Cardiac muscle cell (in vitro differentiated cells and primary cell): Measurements from ENCODE around the gene ADAM12. TPM values are rescaled to one million over a fixed set of nuclear protein-coding genes. Genes with fewer than 3 reads are reported as not detected.
A peak's percentile ranks its signal among the peaks of the same experiment; 100 is the strongest.

Experiments
- DNase-seq, 2 donors: peaks; one replicate each; pipeline versions ENCODE4 v3.0.0 to v3.0.0-alpha.2; 2010 to 2017; ENCODE audit warnings: low read depth in 1 of 2, low spot score in 1 of 2
- H3K27ac ChIP-seq: fragments of 200-600 bp; sonication (generic); 2 replicates; pipeline ENCODE4 v1.5.1; 2016
- H3K27me3 ChIP-seq: fragments of 200-600 bp; sonication (generic); 2 replicates; pipeline ENCODE4 v1.6.0; 2016; ENCODE audit warnings: control low read depth
- H3K36me3 ChIP-seq: fragments of 200-600 bp; sonication (generic); 2 replicates; pipeline ENCODE4 v1.5.1; 2016; ENCODE audit warnings: control low read depth
- H3K4me1 ChIP-seq: fragments of 200-600 bp; sonication (generic); 2 replicates; pipeline ENCODE4 v1.8.1; 2017; ENCODE audit warnings: low read depth, mild to moderate bottlenecking, mixed run types
- H3K4me3 ChIP-seq: fragments of 200-600 bp; sonication (generic); 2 replicates; pipeline ENCODE4 v1.5.1; 2016; ENCODE audit warnings: mild to moderate bottlenecking
- H3K9me3 ChIP-seq: fragments of 200-600 bp; sonication (generic); 2 replicates; pipeline ENCODE4 v1.5.1; 2017; ENCODE audit warnings: low read depth, mild to moderate bottlenecking, control low read depth
- CTCF ChIP-seq: IDR thresholded peaks from 2 replicates; pipeline ENCODE4 v1.5.1; 2012; ENCODE audit warnings: low read depth, mild to moderate bottlenecking, low read length
- polyA plus RNA-seq: library from polyadenylated mRNA; unstranded; fragments of >200 nt; fragmentation: Nextera tagmentation; extraction: Ambion mirVana; gene quantifications from 2 replicates; pipeline ENCODE4 v1.2.1, GENCODE V29; 2016
- total RNA-seq: library from RNA; depleted of rRNA; stranded (reverse); fragments of >200 nt; gene quantifications from 2 replicates; pipeline ENCODE4 v1.2.3, GENCODE V29; 2016

ADAM12 gene
- total and polyA plus RNA-seq, 2 experiments from 2014 or later, result 0.18 to 1.1 TPM

- no peak overlapping the region for H3K27ac ChIP-seq
- no peak for DNase-seq
- no peaks in the 10 kb centered on the region for H3K9me3 ChIP-seq
- no peaks in the 10 kb centered on the region for H3K4me1 ChIP-seq
- H3K36me3 ChIP-seq, result no peaks in the 10 kb centered on the region
- no peak overlapping the region for H3K4me3 ChIP-seq
- no peak for TF ChIP-seq CTCF
- H3K27me3 ChIP-seq, result no peaks in the 10 kb centered on the region
Measured at GRCh38 chr10:126133082-126133620, 255.1 kb downstream of the ADAM12 start.

- Histone ChIP-seq H3K36me3 (no peaks in the 10 kb centered on the region), H3K27me3 (no peaks in the 10 kb centered on the region), H3K4me1 (no peaks in the 10 kb centered on the region), H3K27ac (no peak overlapping the region), H3K4me3 (no peak overlapping the region), H3K9me3 (no peaks in the 10 kb centered on the region)
- TF ChIP-seq CTCF, result no peak
- DNase-seq, result no peak
Measured at GRCh38 chr10:126131341-126131740, 256.9 kb downstream of the ADAM12 start.

GRCh38 chr10:126130271-126130710, 258.0 kb downstream of the ADAM12 start:
- no peak for TF ChIP-seq CTCF
- Histone ChIP-seq H3K4me3 (no peak overlapping the region), H3K36me3 (no peaks in the 10 kb centered on the region), H3K27me3 (no peaks in the 10 kb centered on the region), H3K27ac (no peak overlapping the region), H3K4me1 (no peaks in the 10 kb centered on the region), H3K9me3 (no peaks in the 10 kb centered on the region)
- DNase-seq, result peak in 1 of 2 donors; percentile 55

GRCh38 chr10:126129026-126129425, 259.3 kb downstream of the ADAM12 start:
- H3K36me3 ChIP-seq, result no peaks in the 10 kb centered on the region
- no peak for DNase-seq
- no peak for TF ChIP-seq CTCF
- no peaks in the 10 kb centered on the region for H3K9me3 ChIP-seq
- H3K4me1 ChIP-seq, result no peaks in the 10 kb centered on the region
- no peak overlapping the region for H3K4me3 ChIP-seq
- H3K27me3 ChIP-seq, result no peaks in the 10 kb centered on the region
- no peak overlapping the region for H3K27ac ChIP-seq

GRCh38 chr10:126128581-126128980, 259.7 kb downstream of the ADAM12 start:
- Histone ChIP-seq H3K27ac (no peak overlapping the region), H3K27me3 (no peaks in the 10 kb centered on the region), H3K4me3 (no peak overlapping the region), H3K9me3 (no peaks in the 10 kb centered on the region), H3K4me1 (no peaks in the 10 kb centered on the region), H3K36me3 (no peaks in the 10 kb centered on the region)
- no peak for TF ChIP-seq CTCF
- DNase-seq, result no peak
